ENCODE results near the gene RFTN1. TPM values are rescaled to one million over a fixed set of nuclear protein-coding genes. Genes with fewer than 3 reads are reported as not detected.

RFTN1 gene
- total and polyA plus RNA-seq, 4 donors = 4.4 to 20.4 (median 11.9) TPM

- TF ChIP-seq REST (IDR thresholded peaks at IDR 0.05) = no peak
These were observed 69.2 kb downstream of the RFTN1 start (continued) for GRCh38 chr3:16444344-16444743.

- 96% methylated on average over 1 of the region's 1 CpG for WGBS
- TF ChIP-seq ATF3 (IDR thresholded peaks at IDR 0.05) = no peak
- TF ChIP-seq ZBTB33 (IDR thresholded peaks at IDR 0.05) = no peak
- TF ChIP-seq RAD21 (IDR thresholded peaks at IDR 0.05) = no peak
- no peak for TF ChIP-seq REST (IDR thresholded peaks at IDR 0.05)
- TF ChIP-seq CTCF (IDR thresholded peaks at IDR 0.05; ENCODE audit: low read depth, low read length, missing input control) = no peak
- TF ChIP-seq EGR1 (IDR thresholded peaks at IDR 0.05; ENCODE audit: low read depth in 2 of 2) = no peak
- no peak for TF ChIP-seq HNF4G (IDR thresholded peaks at IDR 0.05)
- no peak for TF ChIP-seq SP1 (IDR thresholded peaks at IDR 0.05)
- TF ChIP-seq HNF4A (conservative IDR thresholded peaks at IDR 0.05) = no peak
- TF ChIP-seq TAF1 (conservative IDR thresholded peaks at IDR 0.05) = no peak
- TF ChIP-seq JUND (IDR thresholded peaks at IDR 0.05) = no peak
- no peak for TF ChIP-seq RXRA (IDR thresholded peaks at IDR 0.05)
- TF ChIP-seq NR2F2 (IDR thresholded peaks at IDR 0.05) = no peak
- no peak for TF ChIP-seq GABPA (IDR thresholded peaks at IDR 0.05 in 1 of 2, conservative IDR thresholded peaks at IDR 0.05 in 1 of 2)
- TF ChIP-seq FOXA1 (IDR thresholded peaks at IDR 0.05) = no peak
- no peak for TF ChIP-seq YY1 (IDR thresholded peaks at IDR 0.05)
- TF ChIP-seq FOXA2 (IDR thresholded peaks at IDR 0.05) = no peak
- no peak for TF ChIP-seq MAX (IDR thresholded peaks at IDR 0.05)
- DNase-seq (ENCODE audit: low spot score) = no peak
- no peak overlapping the region for H3K9ac ChIP-seq (ENCODE audit: low read depth in 1 of 2, low read length in 2 of 2)
- H3K27ac ChIP-seq (ENCODE audit: low read depth in 1 of 2, low read length in 2 of 2) = no peak overlapping the region
- no peaks in the 10 kb centered on the region for H3K36me3 ChIP-seq (ENCODE audit: control insufficient read depth in 4 of 4, insufficient read depth in 3 of 4, low read depth in 1 of 4, low read length in 3 of 4)
- H3K27me3 ChIP-seq (ENCODE audit: control insufficient read depth in 4 of 4, insufficient read depth in 4 of 4, low read length in 3 of 4) = no peaks in the 10 kb centered on the region
- no peaks in the 10 kb centered on the region for H3K9me3 ChIP-seq (ENCODE audit: control insufficient read depth in 4 of 4, low read length in 3 of 4)
- H3K4me1 ChIP-seq (ENCODE audit: control insufficient read depth in 4 of 4, insufficient read depth in 4 of 4, low read length in 3 of 4) = peaks cover 5 to 29% (median 22%) of the 10 kb centered on the region in 4 donors
- H3K4me3 ChIP-seq (ENCODE audit: low read depth in 1 of 3, low read length in 3 of 3) = no peak overlapping the region
These were observed 70.8 kb downstream of the RFTN1 start for GRCh38 chr3:16442730-16443129.

All from liver (tissue), 9 donors.